Vagina (tissue), 2 donors: ENCODE results near the gene ANTXR1.

ENCODE experiments used
- POLR2A ChIP-seq, 2 donors: fragments of 450-650 bp; IDR thresholded peaks; one replicate each; pipeline ENCODE4 v1.6.1; 2017; ENCODE audit warnings: antibody characterized with exemption in 2 of 2, mild to moderate bottlenecking in 2 of 2, moderate library complexity in 2 of 2
- TF ChIP-seq, protein P1 (sequence below), 3 experiments: fragments of 450-650 bp in 2 of 3; fragments of 200-600 bp in 1 of 3; sonication (generic) in 1 of 3; IDR thresholded peaks; one replicate each; pipeline ENCODE4 v1.5.1; 2017 to 2019; ENCODE audit warnings: antibody characterized with exemption in 3 of 3, mild to moderate bottlenecking in 2 of 3, moderate library complexity in 2 of 3

- TF ChIP-seq, protein P1, sequence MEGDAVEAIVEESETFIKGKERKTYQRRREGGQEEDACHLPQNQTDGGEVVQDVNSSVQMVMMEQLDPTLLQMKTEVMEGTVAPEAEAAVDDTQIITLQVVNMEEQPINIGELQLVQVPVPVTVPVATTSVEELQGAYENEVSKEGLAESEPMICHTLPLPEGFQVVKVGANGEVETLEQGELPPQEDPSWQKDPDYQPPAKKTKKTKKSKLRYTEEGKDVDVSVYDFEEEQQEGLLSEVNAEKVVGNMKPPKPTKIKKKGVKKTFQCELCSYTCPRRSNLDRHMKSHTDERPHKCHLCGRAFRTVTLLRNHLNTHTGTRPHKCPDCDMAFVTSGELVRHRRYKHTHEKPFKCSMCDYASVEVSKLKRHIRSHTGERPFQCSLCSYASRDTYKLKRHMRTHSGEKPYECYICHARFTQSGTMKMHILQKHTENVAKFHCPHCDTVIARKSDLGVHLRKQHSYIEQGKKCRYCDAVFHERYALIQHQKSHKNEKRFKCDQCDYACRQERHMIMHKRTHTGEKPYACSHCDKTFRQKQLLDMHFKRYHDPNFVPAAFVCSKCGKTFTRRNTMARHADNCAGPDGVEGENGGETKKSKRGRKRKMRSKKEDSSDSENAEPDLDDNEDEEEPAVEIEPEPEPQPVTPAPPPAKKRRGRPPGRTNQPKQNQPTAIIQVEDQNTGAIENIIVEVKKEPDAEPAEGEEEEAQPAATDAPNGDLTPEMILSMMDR (IDR thresholded peaks at IDR 0.05): no peak
- TF ChIP-seq POLR2A (IDR thresholded peaks at IDR 0.05): no peak
Measured at GRCh38 chr2:69296421-69296820, 283.4 kb downstream of the ANTXR1 start.
